ENCODE data around the gene REPIN1. TPM values are rescaled to one million over a fixed set of nuclear protein-coding genes. Genes with fewer than 3 reads are reported as not detected.

Gene REPIN1
- total and polyA plus RNA-seq, 9 of the 15 experiments (the other 6 are each of a cell fraction or from before 2014, with no cell fraction given): 8.1 to 283 (median 94.3) TPM

DNA sequence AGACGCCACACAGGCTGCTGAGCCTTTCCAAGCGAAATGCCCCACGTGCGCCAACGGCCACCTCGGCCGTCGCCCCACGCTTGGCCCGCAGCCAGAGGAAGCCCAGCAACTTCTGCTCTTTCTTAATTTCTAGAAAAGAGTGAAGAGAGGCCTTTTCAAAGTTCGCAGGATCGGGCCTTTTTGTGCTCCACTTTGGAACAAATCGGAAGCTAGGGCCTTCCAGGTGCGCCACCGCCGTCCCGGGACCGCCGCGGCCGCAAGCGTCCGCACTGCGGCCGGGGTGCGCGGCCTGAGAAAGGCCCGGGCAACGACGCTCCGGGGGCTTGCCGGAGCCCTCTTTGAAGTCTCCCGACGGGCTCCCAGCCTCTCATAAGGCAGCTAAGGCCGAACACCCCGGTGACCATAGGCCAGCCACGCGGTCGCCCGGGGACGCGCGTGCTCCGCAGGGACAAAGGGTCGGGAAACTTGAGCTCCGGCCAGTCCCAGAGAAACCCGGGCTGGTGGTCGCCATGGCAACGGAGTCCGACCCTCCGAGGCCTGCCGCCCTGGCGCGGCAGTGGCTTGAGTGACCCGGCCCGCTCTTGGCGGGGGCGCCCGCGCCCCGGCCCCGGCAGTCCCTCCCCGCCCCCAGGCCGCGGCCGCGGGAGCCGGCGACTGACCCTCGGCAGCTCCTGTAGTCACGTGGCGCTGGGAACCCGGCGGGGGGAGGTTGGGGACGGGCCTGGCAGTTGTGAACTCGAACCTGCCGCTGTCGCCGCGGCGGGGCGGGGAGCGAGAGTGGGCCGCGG is at the start of gene REPIN1 (continued):
- TF ChIP-seq, protein P1, sequence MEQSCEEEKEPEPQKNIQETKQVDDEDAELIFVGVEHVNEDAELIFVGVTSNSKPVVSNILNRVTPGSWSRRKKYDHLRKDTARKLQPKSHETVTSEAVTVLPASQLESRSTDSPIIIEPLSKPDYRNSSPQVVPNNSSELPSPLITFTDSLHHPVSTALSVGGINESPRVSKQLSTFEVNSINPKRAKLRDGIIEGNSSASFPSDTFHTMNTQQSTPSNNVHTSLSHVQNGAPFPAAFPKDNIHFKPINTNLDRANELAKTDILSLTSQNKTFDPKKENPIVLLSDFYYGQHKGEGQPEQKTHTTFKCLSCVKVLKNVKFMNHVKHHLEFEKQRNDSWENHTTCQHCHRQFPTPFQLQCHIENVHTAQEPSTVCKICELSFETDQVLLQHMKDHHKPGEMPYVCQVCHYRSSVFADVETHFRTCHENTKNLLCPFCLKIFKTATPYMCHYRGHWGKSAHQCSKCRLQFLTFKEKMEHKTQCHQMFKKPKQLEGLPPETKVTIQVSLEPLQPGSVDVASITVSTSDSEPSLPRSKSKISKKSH (CRISPR knock-in tag; IDR thresholded peaks at IDR 0.05): no peak
- peak; percentile 42; the same call in 1 of the 2 replicates for TF ChIP-seq JUN (IDR thresholded peaks at IDR 0.05; ENCODE audit: borderline replicate concordance, low read depth, low read length)
- peak; percentile 55; the same call in 1 of the 2 replicates for TF ChIP-seq JUN (CRISPR knock-in tag; IDR thresholded peaks at IDR 0.05; ENCODE audit: borderline replicate concordance)
- TF ChIP-seq KLF13 (tag; IDR thresholded peaks at IDR 0.05; ENCODE audit: borderline replicate concordance, low read depth): no peak; the same call in 1 of the 2 replicates
- TF ChIP-seq NRF1 (conservative IDR thresholded peaks at IDR 0.05 in 1 of 2, IDR thresholded peaks at IDR 0.05 in 1 of 2): peak; percentile 55 to 67; a peak in 3 of 4 replicates
- TF ChIP-seq ARID1B (IDR thresholded peaks at IDR 0.05): no peak
- TF ChIP-seq, protein P2, sequence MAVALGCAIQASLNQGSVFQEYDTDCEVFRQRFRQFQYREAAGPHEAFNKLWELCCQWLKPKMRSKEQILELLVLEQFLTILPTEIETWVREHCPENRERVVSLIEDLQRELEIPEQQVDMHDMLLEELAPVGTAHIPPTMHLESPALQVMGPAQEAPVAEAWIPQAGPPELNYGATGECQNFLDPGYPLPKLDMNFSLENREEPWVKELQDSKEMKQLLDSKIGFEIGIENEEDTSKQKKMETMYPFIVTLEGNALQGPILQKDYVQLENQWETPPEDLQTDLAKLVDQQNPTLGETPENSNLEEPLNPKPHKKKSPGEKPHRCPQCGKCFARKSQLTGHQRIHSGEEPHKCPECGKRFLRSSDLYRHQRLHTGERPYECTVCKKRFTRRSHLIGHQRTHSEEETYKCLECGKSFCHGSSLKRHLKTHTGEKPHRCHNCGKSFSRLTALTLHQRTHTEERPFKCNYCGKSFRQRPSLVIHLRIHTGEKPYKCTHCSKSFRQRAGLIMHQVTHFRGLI (CRISPR knock-in tag; IDR thresholded peaks at IDR 0.05): peak; percentile 16; the same call in 1 of the 2 replicates
- TF ChIP-seq ZNF232 (CRISPR knock-in tag; IDR thresholded peaks at IDR 0.05): peak; percentile 96
- TF ChIP-seq, protein P3, sequence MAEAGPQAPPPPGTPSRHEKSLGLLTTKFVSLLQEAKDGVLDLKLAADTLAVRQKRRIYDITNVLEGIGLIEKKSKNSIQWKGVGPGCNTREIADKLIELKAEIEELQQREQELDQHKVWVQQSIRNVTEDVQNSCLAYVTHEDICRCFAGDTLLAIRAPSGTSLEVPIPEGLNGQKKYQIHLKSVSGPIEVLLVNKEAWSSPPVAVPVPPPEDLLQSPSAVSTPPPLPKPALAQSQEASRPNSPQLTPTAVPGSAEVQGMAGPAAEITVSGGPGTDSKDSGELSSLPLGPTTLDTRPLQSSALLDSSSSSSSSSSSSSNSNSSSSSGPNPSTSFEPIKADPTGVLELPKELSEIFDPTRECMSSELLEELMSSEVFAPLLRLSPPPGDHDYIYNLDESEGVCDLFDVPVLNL (CRISPR knock-in tag; IDR thresholded peaks at IDR 0.05; ENCODE audit: low read depth): peak; percentile 68
- TF ChIP-seq ZNF586 (CRISPR knock-in tag; conservative IDR thresholded peaks at IDR 0.05): peak; percentile 42; the same call in 1 of the 2 replicates
- TF ChIP-seq, protein P4, sequence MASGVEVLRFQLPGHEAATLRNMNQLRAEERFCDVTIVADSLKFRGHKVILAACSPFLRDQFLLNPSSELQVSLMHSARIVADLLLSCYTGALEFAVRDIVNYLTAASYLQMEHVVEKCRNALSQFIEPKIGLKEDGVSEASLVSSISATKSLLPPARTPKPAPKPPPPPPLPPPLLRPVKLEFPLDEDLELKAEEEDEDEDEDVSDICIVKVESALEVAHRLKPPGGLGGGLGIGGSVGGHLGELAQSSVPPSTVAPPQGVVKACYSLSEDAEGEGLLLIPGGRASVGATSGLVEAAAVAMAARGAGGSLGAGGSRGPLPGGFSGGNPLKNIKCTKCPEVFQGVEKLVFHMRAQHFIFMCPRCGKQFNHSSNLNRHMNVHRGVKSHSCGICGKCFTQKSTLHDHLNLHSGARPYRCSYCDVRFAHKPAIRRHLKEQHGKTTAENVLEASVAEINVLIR (CRISPR knock-in tag; IDR thresholded peaks at IDR 0.05): 0 out of 2 replicates have a peak, but pooled peaks have one; percentile 48
- no peak for TF ChIP-seq ZNF445 (CRISPR knock-in tag; IDR thresholded peaks at IDR 0.05; ENCODE audit: low read depth)
- peak; percentile 69 for TF ChIP-seq PRPF4 (IDR thresholded peaks at IDR 0.05; ENCODE audit: insufficient read depth, low read depth, low read length, poor library complexity, severe bottlenecking)
- TF ChIP-seq TGIF2 (CRISPR knock-in tag; IDR thresholded peaks at IDR 0.05): peak; percentile 84; the same call in 1 of the 2 replicates
- TF ChIP-seq GABPB2 (CRISPR knock-in tag; conservative IDR thresholded peaks at IDR 0.05): no peak
- TF ChIP-seq CHD1 (IDR thresholded peaks at IDR 0.05; ENCODE audit: low read length): peak; percentile 92
- TF ChIP-seq RHOXF2B (CRISPR knock-in tag; conservative IDR thresholded peaks at IDR 0.05): 0 out of 2 replicates have a peak, but pooled peaks have one; percentile 12
- peak; percentile 88; the same call in 1 of the 2 replicates for TF ChIP-seq ZKSCAN8 (CRISPR knock-in tag; IDR thresholded peaks at IDR 0.05)
- TF ChIP-seq WHSC1 (IDR thresholded peaks at IDR 0.05; ENCODE audit: low read length): no peak
- peak; percentile 64 for TF ChIP-seq PHF20 (IDR thresholded peaks at IDR 0.05; ENCODE audit: partially characterized antibody)
- no peak for TF ChIP-seq HES1 (IDR thresholded peaks at IDR 0.05; ENCODE audit: low read depth)

Measured in K562 (cell line).